Uterus (tissue), 4 donors: ENCODE measurements around the gene C4A. TPM values are rescaled to one million over a fixed set of nuclear protein-coding genes. Genes with fewer than 3 reads are reported as not detected.

Experiments used
- DNase-seq, 2 donors: peaks; one replicate each; pipeline ENCODE4 v3.0.0-alpha.2; 2019 to 2020
- H3K27ac ChIP-seq, 2 donors: fragments of 200-600 bp; sonication (generic); 1 replicate in 1 of 2; 2 replicates in 1 of 2; pipeline ENCODE4 v1.5.1; 2016 to 2018
- H3K27me3 ChIP-seq, 2 donors: fragments of 200-600 bp; sonication (generic); one replicate each; pipeline ENCODE4 v1.5.1; 2018 to 2019; ENCODE audit warnings: control low read depth in 1 of 2
- H3K36me3 ChIP-seq, 2 donors: fragments of 200-600 bp; sonication (generic); one replicate each; pipeline ENCODE4 v1.5.1; 2019; ENCODE audit warnings: control low read depth in 1 of 2
- H3K4me1 ChIP-seq, 2 donors: fragments of 200-600 bp; sonication (generic); one replicate each; pipeline ENCODE4 v1.5.1; 2018 to 2019; ENCODE audit warnings: control low read depth in 1 of 2
- H3K4me3 ChIP-seq, 2 donors: fragments of 200-600 bp; sonication (generic); 1 replicate in 1 of 2; 2 replicates in 1 of 2; pipeline ENCODE4 v1.5.1; 2018 to 2019; ENCODE audit warnings: mild to moderate bottlenecking in 1 of 2
- H3K9me3 ChIP-seq, 2 donors: fragments of 200-600 bp; sonication (generic); one replicate each; pipeline ENCODE4 v1.5.1; 2019; ENCODE audit warnings: control low read depth in 1 of 2
- POLR2A ChIP-seq, 2 donors: fragments of 450-650 bp; IDR thresholded peaks; one replicate each; pipeline ENCODE4 v1.6.1; 2016; ENCODE audit warnings: antibody characterized with exemption in 2 of 2, mild to moderate bottlenecking in 1 of 2, moderate library complexity in 1 of 2
- intact Hi-C: fragments of 100-400 bp; cut with DNase I; formaldehyde crosslinking; loops from one replicate; pipeline ENCODE4 v1.15.1; 2023; ENCODE audit warnings: low total_unique reads
- total RNA-seq, 4 donors: library from RNA; depleted of rRNA in 3 of 4; stranded (reverse); fragments of >200 nt in 3 of 4; gene quantifications; one replicate each; pipeline versions ENCODE4 v1.1.0 to v1.2.4, GENCODE V29; 2014 to 2023
- TF ChIP-seq, protein P1 (sequence below), 4 experiments: fragments of 200-600 bp in 2 of 4; fragments of 450-650 bp in 2 of 4; sonication (generic) in 2 of 4; IDR thresholded peaks; one replicate each; pipeline ENCODE4 v1.5.1; 2016 to 2019; ENCODE audit warnings: antibody characterized with exemption in 4 of 4, mild to moderate bottlenecking in 2 of 4, moderate library complexity in 1 of 4
- donor health status: DM: yes; HTN: yes; CAD: no.

C4A gene
- total RNA-seq, 4 donors from 2014 or later: 3.8 to 100 (median 32.3) TPM

DNA sequence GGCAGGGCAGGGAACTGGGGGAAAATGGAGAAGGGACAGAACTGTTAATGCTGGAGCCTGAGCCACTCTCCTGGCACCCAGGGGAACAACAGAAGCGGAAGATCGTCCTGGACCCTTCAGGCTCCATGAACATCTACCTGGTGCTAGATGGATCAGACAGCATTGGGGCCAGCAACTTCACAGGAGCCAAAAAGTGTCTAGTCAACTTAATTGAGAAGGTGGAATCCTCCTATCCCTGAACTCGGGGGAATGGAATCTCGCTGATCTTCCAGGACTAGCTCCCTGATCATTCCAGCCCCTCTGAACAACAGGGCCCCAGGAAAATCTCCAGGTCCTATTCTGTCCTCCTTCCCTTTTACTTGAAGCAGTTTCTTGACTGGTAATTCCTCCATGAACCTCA lies 34.0 kb upstream of the C4A start:
- no peak for TF ChIP-seq POLR2A (IDR thresholded peaks at IDR 0.05)
- no peaks in the 10 kb centered on the region for H3K36me3 ChIP-seq
- no peak overlapping the region for H3K4me3 ChIP-seq
- H3K27ac ChIP-seq: peak overlapping the region in 1 of 2 donors; percentile 40
- H3K4me1 ChIP-seq: no peaks in the 10 kb centered on the region
- no peaks in the 10 kb centered on the region for H3K9me3 ChIP-seq
- intact Hi-C loops: no loop called here
- no peaks in the 10 kb centered on the region for H3K27me3 ChIP-seq
- DNase-seq: no peak

DNA sequence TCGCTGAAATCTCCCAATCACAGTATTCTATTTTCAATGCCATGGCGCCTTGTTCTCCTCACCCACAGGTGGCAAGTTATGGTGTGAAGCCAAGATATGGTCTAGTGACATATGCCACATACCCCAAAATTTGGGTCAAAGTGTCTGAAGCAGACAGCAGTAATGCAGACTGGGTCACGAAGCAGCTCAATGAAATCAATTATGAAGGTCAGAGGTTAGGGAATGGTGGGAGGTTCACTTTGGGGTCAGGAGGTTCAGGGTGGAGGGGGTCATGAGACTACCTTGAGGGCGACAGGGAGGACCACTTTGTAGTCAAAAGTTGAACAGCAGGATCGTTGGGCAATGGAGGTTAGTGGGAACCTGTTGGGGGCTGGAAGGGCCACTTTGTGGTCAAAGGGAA lies 33.6 kb upstream of the C4A start:
- intact Hi-C loops: no loop called here
- no peaks in the 10 kb centered on the region for H3K27me3 ChIP-seq
- no peak overlapping the region for H3K27ac ChIP-seq
- DNase-seq: no peak
- no peaks in the 10 kb centered on the region for H3K36me3 ChIP-seq
- no peaks in the 10 kb centered on the region for H3K4me1 ChIP-seq
- H3K9me3 ChIP-seq: no peaks in the 10 kb centered on the region
- H3K4me3 ChIP-seq: no peak overlapping the region
- TF ChIP-seq, protein P1, sequence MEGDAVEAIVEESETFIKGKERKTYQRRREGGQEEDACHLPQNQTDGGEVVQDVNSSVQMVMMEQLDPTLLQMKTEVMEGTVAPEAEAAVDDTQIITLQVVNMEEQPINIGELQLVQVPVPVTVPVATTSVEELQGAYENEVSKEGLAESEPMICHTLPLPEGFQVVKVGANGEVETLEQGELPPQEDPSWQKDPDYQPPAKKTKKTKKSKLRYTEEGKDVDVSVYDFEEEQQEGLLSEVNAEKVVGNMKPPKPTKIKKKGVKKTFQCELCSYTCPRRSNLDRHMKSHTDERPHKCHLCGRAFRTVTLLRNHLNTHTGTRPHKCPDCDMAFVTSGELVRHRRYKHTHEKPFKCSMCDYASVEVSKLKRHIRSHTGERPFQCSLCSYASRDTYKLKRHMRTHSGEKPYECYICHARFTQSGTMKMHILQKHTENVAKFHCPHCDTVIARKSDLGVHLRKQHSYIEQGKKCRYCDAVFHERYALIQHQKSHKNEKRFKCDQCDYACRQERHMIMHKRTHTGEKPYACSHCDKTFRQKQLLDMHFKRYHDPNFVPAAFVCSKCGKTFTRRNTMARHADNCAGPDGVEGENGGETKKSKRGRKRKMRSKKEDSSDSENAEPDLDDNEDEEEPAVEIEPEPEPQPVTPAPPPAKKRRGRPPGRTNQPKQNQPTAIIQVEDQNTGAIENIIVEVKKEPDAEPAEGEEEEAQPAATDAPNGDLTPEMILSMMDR (IDR thresholded peaks at IDR 0.05): no peak
- no peak for TF ChIP-seq POLR2A (IDR thresholded peaks at IDR 0.05)

DNA sequence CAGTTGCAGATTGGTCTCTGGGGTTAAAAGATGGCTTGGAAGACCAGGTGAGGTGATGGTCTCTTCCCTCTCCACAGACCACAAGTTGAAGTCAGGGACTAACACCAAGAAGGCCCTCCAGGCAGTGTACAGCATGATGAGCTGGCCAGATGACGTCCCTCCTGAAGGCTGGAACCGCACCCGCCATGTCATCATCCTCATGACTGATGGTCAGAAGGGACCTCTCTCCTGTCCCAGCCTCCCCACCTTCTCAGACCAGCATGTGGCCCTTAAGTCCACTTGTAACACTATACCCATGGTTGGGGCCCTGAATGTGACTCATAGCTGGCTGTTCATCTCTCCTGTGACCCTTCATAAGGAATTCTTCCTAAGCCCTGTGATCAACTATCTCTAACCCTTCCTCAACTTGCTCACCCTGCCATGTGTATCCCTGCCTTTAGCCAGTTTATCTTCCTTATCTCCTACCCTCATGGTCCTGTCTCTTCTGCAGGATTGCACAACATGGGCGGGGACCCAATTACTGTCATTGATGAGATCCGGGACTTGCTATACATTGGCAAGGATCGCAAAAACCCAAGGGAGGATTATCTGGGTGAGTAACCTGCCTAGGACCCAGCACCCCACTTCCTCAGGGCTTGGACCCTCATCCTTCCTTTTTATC lies 33.0 kb upstream of the C4A start:
- Histone ChIP-seq H3K36me3 (no peaks in the 10 kb centered on the region), H3K4me1 (no peaks in the 10 kb centered on the region), H3K9me3 (no peaks in the 10 kb centered on the region), H3K27ac (no peak overlapping the region), H3K4me3 (no peak overlapping the region), H3K27me3 (no peaks in the 10 kb centered on the region)
- intact Hi-C loops: no loop called here
- TF ChIP-seq, protein P1 (IDR thresholded peaks at IDR 0.05): no peak
- no peak for TF ChIP-seq POLR2A (IDR thresholded peaks at IDR 0.05)
- no peak for DNase-seq

DNA sequence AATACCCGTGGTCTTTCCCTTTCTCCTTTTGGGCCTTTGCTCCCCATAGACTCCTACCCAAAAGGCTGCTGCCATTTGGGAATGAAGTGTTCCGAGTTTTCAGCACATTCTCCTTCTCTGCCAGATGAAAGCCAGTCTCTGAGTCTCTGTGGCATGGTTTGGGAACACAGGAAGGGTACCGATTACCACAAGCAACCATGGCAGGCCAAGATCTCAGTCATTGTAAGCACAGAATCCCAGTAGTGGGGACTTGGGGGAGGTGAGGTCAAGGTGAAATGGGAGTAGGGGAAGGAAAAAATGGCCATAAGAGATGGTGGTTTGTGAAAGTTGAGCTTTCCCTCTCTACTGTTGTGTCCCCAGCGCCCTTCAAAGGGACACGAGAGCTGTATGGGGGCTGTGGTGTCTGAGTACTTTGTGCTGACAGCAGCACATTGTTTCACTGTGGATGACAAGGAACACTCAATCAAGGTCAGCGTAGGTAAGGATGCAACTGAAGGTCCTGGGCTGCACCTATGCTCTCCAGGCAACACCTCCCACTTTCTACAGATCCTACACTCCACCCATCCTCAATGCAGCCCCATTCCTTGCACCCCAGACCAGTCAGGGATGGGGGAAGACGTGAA lies 31.8 kb upstream of the C4A start:
- no peaks in the 10 kb centered on the region for H3K9me3 ChIP-seq
- no peaks in the 10 kb centered on the region for H3K36me3 ChIP-seq
- no peak overlapping the region for H3K4me3 ChIP-seq
- H3K4me1 ChIP-seq: no peaks in the 10 kb centered on the region
- H3K27me3 ChIP-seq: no peaks in the 10 kb centered on the region
- TF ChIP-seq, protein P1 (IDR thresholded peaks at IDR 0.05): no peak
- no peak for TF ChIP-seq POLR2A (IDR thresholded peaks at IDR 0.05)
- DNase-seq: no peak
- H3K27ac ChIP-seq: no peak overlapping the region
- intact Hi-C loops: no loop called here

DNA sequence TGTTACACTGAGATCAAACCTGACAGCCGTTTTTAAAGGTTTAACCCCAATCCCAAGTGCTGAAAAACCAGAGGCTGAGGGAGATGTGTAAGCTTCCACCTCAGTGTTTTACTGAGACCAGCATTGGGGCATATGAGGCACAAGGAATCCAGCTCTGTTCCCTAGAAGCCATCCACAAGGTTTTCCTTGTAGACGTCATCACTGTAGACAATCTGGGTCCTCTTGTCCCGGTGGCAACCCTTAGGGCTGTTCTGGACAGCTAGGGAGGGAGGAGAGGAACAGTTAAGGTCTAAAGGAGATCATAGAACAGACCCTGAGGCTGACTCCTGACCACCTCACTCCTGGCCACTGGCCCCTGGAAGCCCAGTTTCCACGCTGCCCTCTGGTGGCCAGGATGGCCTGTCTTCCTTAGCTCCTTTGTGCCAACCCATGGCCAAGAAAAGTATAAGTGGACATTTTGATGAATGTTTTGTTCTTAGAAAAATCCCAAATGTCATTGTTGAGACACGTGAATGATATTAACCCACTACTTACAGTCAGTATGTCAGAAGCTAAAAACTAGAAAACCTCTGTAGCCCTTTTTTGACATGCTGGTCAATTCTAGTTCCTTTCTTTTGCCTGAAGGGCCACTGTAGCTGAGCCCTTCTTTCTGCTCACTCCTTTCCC lies 29.6 kb upstream of the C4A start:
- DNase-seq: peak; percentile 56 to 62
- TF ChIP-seq POLR2A (IDR thresholded peaks at IDR 0.05): no peak
- TF ChIP-seq, protein P1 (IDR thresholded peaks at IDR 0.05): peak; percentile 63 to 68 (median 66)
- H3K27me3 ChIP-seq: no peaks in the 10 kb centered on the region
- peak overlapping the region; percentile 48 to 53 for H3K27ac ChIP-seq
- H3K36me3 ChIP-seq: no peaks in the 10 kb centered on the region
- no peaks in the 10 kb centered on the region for H3K9me3 ChIP-seq
- peaks cover 0 to 2% of the 10 kb centered on the region in 2 donors for H3K4me1 ChIP-seq
- intact Hi-C loops: no loop called here
- H3K4me3 ChIP-seq: no peak overlapping the region
